Measurements from ENCODE around the gene STAT6. TPM values are rescaled to one million over a fixed set of nuclear protein-coding genes. Genes with fewer than 3 reads are reported as not detected.
"Not testable (repeated sequence)": the region's sequence is repeated elsewhere in the genome, so short reads cannot be mapped to it uniquely, and the experiment has no call there.

The STAT6 gene
- polyA plus RNA-seq, 1 donor: 127 TPM

DNA sequence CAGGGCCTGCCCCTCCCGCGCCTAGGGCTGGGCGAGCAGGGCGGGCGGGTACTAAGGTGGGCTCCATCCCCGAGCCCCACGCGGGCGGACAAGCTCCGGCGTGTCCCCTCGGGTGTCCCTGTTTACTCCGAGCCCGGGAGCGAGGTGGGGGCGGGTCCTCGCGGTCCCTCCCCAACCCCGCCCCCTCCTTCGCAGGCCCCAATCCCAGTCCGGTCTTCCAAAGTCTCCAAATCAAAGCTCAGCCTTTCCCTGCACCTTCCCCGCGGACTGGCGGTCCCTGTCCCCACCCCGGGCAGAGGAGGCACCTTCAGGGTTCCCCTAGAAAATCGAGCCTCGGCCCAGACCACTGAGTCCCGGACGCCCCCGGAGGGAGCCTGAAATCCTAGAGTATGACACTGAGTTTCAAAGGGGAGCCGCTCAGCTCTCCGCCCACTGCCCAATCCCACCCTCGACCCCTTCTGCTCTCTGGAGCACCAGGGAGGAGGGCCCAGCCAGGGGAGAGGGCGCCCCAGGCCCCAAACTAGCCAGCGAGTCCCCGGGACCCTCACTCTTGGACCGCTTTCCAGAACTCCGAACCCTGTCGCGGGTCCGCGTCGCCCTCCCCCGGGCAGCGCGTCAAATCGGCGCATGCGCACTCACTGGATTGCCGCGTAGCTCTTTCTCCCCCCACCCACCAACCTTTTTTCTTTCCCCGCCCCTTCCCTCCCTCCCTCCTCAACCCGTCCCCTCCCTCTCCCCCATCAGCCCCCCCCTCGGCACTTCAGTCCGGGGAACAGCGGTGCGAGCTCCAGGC lies 16.8 kb upstream of the STAT6 start, which contains the start of gene LRP1:
Gene LRP1 (plus strand): TSS at position 758 of the 793 bp plus-strand sequence. CDS start 482 bp downstream, outside the sequence.
- DNase-seq: peak; percentile 78

DNA sequence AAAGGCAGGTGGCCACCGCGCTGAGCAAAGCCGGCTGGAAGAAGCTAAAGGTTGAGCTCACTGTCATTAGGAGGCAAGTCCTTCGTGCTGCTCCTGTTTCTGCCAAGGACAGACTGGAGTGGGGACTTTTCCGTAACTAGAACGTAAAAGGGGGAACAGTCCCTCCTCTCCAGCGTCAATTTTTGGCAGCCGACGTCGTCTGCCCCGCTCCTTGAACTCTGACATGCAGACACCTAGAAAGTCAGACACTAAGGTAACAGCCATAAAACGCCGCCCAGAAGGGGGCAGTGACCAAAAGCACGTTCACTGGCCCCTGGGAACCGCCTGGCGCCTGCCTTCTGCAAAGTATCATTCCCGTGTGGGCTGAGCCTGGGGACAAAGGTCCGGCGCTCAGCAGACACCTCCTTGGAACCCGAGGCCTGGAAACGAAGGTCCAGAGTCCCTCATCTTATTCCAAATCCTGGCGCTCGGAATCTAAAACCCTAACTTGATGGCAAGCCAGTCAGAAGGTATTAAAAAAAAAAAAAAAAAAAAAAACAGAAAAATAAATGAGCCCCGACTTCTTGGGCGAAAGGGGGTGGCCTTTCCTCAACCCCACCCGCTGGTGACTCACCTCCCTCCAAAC lies 16.1 kb upstream of the STAT6 start:
- DNase-seq: peak; percentile 56

DNA sequence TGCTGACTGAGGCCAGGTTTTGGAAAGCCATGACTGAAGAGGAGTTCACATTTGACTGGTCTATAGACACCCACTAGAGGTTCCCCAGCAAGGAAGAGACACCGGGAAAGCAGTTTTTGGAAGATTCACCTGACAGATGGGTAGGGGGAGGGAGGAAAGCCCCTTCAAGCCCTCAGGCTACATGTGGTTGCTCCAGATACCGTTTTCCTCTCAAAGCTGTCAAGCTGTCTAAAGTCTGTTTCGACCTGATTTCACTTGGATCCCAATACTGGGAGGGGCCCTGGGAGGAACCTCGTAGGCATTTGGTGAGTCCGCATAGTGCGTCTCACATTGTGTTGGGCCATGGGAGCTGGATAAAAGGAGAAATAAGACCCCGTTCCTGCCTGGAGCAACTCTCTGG lies 15.4 kb upstream of the STAT6 start:
- DNase-seq: no peak

DNA sequence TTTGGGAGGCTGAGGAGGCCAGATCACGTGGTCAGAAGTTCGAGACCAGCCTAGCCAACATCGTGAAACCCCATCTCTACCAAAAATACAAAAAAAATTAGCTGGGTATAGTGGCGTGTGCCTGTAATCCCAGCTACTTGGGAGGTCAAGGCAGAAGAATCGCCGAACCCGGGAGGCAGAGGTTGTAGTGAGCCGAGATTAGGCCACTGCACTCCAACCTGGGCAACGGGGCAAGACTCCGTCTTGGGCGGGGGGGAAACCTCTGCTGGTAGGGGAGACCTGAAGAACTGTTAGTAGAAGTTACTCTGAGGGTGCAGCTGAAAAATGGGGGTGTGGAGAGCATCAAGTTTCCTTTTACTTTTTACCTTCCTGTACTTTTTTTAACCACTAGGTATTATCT lies 14.9 kb upstream of the STAT6 start:
- DNase-seq: no peak

DNA sequence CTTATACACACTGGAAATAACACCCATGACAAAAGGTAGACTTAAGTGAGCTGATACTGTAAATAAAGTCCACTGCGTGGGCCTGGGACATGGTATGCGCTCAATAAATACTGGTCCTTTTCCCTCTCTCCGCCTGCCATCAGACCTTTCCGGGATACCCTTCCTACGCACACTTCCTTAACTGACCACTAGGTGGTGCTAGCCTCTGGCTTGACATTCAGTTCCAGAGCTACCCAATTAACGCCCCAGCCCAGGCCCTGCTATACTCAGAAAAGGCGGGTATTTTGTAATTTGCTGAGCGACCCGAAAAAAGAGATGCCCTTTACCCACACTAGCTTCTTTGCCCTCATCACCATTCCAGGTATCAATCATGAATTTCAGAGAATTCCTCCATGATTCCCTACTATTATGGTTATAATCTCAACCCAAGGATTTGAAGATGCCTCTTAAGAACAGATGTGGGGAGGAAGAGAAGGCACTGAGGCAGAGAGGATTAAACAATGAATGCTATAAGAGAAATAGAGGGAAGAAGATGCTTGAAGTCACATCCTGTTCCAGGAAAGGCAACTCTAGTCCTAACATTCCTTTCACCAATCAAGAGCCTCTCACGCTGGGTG lies 13.2 kb upstream of the STAT6 start:
- peak; percentile 75 for DNase-seq

DNA sequence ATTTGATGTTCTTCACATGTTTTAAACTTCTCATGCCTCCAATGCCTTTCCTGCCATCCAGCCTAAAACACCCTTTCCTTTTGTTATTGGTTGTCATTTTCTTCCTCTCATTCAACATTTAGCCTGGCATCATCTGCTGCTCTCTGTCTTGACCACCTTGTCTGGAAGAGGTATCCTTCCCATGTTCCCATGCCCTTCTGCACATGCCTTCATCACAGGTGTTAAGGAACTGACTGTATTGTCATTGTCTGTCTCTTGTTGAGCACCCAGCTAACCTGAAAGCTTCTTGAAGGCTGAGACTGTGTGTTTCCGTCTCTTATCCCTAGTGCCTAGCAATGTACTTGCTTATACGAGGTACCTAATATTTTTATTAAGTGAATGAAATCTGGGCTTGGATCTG lies 12.7 kb upstream of the STAT6 start:
- DNase-seq: no peak

DNA sequence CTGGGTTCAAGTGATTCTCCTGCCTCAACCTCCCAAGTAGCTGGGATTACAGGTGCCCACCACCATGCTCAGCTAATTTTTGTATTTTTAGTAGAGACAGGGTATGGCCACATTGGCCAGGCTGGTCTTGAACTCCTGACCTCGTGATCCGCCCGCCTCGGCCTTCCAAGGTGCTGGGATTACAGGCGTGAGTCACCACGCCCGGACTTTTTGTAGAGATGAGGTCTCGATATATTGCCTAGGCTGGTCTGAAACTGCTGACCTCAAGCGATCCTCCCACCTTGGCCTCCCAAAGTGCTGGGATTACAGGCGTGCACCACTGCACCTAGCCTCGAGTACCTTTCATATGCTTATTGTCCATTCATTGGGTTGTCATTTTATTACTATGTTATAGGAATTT lies 9.6 kb upstream of the STAT6 start:
- not testable (repeated sequence) for DNase-seq

DNA sequence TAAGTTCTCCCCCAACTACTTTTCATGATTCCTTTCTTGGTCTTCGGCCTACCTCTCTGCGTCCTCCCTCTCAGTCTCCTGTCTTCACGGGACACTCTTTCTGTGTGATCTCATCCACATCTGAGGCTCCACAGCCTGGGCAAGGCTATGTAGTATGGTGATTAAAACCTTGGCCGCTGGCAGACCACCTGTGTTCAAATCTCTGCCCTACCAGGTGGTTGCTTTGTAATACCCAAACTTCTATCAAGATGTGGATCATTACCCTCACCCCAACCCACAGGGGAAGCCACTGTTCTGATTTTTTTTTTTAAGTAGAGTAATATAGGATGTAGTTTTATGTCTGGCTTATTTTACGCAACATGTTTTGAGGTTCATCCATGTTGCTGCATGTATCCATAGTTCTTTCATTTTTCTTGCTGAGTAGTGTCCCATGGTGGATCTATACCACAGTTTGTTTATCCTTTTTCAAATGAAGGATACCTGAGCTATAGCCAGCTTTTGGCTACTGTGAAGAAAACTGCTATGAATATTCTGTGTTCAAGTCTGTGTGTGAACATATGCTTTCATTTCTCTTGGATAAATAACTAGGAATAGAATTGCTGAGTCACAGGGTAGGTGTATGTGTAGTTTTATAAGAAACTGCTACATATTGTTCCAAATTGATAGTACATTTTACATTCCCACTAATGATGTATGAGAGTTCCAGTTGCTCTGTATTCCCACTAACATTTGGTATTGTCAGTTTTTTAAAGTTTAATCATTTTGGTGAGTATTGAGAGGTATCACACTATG lies 8.3 kb upstream of the STAT6 start:
- DNase-seq: no peak

DNA sequence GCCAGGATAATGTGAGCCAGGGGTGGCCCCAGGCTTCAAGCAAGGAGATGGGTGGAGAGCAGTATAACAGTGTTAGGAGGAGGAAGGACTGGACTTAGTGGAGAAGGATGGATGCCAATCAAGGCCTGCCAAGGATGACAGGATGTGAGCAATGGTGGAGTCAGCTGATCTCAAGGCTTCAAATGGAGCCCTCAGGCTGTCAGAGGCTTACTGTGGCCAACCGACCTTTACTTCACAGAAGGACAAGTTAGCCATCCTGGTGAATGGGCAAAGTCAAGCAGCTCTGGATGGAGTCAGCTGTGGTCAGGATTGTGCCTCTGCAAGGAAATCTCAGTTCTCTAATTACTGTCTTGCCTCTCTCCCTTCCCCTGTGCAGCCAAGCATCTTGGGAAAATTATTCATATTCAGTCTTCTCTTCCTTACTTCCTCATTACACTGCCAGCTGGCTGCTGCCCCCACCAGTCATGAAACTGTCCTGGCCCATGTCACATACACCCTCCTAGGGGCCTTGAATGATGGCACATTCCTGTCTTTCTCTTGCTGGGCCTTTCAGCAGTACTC lies 7.6 kb upstream of the STAT6 start:
- no peak for DNase-seq

DNA sequence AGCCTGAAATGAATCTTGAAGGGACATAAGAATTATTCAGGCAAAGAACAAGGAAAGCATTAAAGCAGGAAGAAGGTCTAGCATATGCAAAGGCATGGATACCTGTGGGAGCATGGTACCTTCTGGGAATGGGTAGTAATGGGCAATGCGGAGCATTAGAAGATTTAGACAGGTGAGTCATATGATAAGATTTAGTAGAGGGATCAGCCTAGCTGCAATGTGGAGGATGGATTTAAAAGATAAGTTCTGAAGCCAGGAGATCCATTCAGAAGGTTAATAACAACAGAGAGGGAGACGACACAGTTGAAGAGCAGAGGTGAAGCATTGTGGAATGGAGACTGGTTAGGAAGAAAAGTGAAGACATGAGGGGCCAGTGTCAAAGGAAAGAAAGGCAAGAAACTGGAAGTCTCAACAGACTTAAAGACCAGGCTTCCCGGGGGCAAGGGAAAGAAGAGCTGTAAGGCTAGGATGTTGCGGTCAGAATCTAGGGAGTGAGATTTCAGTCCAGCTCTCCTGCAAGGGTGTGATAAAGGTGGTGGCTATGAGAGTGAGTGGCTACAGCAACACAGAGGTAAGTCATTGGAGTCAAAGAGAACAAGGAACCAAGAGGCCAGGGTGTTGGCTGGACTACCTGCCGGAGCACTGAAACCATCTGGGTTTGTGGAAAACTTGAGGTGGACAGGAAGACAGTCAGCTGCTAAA lies 5.6 kb upstream of the STAT6 start:
- DNase-seq: no peak

DNA sequence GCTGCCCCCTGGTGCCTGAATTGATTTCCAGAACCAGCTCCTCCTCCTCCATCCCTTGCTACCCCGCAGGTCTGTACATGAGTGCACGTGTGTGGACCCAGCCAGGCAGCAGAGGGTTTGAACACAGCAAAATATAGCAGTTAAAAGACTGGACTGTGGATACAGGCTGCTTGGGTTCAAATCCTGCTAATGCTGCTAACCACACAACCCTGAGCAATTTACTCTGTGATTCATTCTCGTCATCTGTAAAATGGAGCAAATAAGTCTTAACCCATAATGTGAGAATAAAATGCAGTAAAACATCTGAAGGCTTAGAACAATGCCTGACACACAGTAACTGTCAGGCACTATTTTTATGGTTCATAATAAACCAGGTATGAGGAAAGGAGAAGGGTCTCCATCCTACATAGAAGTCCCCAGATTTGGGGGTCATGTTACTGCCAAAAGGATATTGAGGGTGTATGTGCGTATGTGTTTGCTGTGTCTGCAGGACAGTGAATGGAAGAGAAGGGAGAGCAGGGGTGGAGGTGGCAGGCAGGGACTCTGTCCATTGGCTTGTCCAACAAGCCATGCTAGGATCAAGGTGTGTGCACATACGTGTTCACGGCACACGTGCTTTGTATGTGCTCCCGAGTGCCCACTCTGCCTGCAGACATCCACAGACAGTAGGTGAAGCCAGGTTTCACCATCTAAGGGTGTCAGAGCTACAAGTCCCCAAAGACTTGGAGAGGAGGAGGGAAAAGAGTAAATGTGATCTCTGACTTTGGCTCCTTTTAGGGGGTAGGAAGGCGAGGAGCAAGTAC lies 1.5 kb upstream of the STAT6 start:
- DNase-seq: no peak

DNA sequence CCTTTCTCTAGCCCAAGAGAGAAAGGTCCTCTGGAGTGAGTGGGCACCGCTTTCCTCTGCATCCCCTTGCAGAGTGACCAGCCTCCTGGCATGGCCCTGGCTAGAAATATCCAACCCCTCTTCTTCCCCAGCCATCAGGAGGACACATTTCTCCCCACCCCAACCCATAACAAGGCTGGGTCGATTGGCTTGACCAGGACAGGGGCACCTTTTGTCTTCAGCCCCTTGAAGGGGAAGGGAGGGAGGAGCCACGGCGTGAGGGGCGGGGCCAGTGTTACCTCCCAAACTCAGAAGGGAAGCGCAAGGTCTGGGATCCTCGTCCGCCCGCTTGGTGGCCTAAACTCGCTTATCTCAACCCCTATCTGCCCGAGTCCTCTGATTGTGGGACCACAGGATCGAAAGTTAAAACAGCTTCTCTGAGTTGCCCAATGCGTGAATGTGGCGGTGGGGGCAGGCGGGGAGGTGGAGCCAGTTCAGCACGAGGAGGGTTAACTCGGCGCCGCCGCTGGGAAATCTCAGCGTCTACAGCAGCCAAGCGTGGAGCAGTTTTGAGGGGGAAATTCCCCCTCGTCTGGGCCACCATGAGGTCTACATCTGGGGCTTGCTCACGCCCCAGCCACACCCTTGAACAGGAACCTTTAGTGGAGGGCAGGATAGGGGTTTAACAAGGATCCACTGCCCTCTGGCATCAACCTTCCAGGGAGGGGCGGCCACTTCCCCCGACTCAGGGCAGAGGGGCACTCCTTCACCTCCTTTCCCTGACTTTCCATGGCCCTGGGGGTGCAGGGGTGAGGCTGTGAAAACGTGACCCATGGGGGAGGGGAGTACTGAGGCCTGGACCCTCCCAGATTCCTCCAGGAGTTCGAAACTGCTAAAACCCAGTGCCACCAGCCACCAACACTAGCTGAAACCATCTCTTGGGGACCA lies 795 bp downstream of the STAT6 start:
- no peak for DNase-seq

DNA sequence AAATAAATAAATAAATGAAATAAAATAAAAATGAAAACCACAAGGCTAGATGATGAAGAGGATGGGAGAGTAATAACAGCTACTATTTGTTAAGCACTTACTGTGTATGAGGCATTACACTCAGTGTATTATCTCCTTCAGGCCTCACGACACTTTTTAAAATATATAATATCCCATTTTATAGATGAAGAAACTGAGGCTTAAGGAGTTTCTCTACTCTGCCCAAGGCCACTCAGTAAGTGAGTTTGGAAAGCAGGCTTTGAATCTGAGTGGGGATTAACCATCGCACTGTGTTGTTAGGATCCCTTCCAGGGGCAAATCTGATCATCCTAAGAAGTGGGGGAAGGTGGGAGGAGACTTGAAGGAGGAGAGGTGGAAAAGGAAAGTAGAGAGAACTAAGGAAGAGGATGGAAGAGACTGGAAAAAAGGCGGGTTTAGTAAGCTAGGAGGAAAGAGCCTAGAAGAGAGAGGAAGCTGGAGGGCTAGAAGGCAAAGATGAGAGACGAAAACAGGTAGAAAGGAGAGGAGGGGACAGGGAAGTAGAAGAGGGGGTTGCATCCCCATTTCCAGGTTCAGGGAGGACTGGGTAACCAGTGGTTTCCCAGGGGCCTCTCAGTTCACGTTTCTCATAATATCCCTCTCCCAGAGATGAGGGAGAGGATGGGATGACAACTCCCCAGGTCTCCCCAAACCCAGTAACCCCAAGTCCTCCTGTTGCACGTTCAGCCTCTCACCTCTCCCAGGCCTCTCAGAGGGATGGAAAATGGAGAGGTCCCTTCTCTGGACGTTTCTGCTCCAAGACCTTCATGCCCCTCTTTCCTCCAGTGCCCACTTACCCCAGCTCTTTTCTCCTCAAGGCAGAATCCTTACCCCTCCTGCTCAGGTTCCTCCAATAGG lies 1.7 kb downstream of the STAT6 start:
- DNase-seq: no peak

DNA sequence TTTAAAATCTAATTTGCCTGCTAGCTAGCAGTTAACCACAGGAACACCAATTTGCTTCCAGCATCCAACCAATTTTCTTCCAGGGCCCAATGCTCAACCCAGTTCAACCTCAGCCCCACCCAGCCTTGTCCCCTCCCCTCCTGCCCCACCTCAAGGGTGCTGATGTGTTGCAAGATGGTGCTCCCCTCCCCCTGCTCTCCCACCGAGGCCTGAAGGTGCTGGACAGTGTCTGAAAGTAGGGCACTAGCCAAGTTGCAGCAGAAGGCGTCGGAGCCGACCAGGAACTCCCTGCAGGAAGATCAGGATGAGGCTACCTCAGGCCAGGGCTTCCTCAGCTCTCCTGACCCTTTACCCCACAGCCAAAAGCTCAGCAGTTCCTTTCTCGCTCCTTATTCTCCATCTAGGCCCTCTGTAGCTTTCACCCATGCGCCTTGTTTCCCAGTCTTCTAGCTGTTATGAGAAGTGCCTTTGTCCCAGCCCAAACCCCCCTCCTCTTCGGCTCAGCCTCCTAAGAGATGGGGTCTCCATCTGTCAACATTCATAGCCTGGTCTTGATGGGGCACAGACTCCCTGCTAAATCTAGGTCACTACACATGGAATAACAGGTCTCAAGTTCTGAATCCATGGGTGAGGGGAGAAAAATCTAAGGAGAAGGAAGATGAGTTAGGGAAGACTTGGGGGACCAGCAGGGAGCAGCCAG lies 3.6 kb downstream of the STAT6 start:
- no peak for DNase-seq

DNA sequence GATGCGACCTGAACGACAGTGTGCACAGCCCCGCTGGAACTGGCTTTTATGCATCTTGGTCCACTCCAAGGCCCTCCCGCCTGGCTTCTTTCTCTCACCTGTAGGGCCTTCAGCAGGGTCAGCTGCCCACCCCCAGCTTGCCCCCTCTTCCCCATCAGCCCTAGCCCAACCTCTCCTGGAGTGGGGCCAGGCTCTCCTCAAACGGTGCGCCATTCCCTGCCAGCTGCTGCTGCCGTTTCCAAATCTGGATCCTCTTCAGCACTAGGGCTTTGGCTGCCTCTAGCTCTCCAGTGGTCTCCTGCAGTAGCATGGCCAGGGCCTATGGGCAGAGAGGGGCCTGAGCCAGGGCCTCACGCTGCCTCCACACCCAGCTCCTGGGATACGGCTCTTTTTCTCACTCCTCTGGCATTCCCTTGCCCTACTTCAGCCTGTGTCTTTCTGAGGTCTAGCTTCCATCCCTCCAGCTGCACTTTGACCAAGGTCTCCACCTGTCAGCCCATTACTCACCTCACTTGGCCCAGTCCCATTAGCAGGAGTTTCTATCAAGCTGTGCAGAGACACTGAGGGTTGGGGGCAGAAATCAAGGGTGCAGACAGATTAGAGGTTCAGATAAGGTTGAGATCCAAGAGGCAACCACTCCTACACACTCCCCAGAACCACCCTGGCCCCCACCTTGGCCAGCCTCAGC lies 5.0 kb downstream of the STAT6 start:
- no peak for DNase-seq

DNA sequence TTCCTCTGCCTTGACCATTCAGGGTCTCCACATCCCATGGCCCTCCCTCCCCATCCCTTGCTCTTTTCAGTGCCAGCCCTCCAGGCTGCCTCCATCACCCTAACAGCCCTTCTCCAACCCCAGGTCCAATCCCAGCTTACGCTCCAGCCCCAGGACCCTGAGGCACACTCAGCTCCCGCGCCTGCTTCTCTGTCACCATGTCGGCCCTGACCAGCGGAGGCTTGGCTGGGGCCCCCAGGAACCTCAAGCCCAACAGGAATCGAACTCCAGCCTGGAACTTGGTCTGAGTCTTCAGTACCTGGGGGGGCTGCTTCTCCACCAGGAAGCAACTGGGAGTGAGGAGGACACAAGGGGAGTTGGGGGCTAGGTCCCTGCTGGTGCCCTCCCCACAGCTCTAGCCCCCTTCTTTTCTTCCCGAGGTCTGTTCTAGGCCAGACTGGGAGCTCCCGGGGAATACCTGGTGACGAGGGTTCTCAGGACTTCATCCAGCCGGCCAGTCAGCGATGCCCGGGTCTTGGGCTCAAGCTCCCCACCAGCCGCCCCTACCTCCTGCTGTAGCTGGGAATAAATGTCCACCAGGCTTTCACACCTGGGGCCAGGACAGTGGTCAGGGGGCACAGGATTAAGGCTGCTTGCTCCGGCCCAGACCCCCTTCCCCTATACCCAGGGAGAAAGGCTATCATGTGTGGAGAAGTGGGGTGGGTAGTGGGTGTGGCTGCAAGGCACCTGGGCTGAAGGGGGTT lies 6.0 kb downstream of the STAT6 start:
- DNase-seq: no peak
